G401.6 (cell line): ENCODE measurements around the gene HBB.
"Not testable (repeated sequence)": the region's sequence is repeated elsewhere in the genome, so short reads cannot be mapped to it uniquely, and the experiment has no call there.

Experiments used
- FAIRE-seq: peaks from 2 replicates; lab custom pipeline; 2012; peaks lifted over from hg19 to GRCh38; lab: Jason Lieb, UNC

HBB gene

GRCh38 chr11:5226732-5227310 lies at the start of gene HBB:
Gene HBB (minus strand): TSS chr11:5227071. CDS start chr11:5227021, 50 bp downstream.
- FAIRE-seq: no peak

- FAIRE-seq: no peak
These were observed 48.7 kb upstream of the HBB start for GRCh38 chr11:5275369-5276110.

- no peak for FAIRE-seq
These were observed 47.5 kb upstream of the HBB start for GRCh38 chr11:5274395-5274794.

- FAIRE-seq: no peak
These were observed 45.6 kb upstream of the HBB start for GRCh38 chr11:5272395-5273017.

GRCh38 chr11:5269715-5270147 lies 42.9 kb upstream of the HBB start, which contains the start of gene HBE1:
Gene HBE1 (minus strand): TSS chr11:5269945. CDS start chr11:5269890, 55 bp downstream.
- FAIRE-seq: no peak

- FAIRE-seq: no peak
These were observed 40.2 kb upstream of the HBB start for GRCh38 chr11:5267033-5267563.

GRCh38 chr11:5266609-5267008 lies 39.7 kb upstream of the HBB start:
- FAIRE-seq: no peak

GRCh38 chr11:5265832-5266231 lies 39.0 kb upstream of the HBB start:
- FAIRE-seq: no peak

GRCh38 chr11:5258543-5259262 lies 31.8 kb upstream of the HBB start:
- FAIRE-seq: no peak

GRCh38 chr11:5257296-5257695 lies 30.4 kb upstream of the HBB start:
- no peak for FAIRE-seq

- FAIRE-seq: not testable (repeated sequence)
These were observed 28.0 kb upstream of the HBB start, which contains the start of gene HBG2 for GRCh38 chr11:5254646-5255413. Gene HBG2 (minus strand): TSS chr11:5254781. CDS start chr11:5254728, 53 bp downstream.

GRCh38 chr11:5254023-5254422 lies 27.2 kb upstream of the HBB start:
- not testable (repeated sequence) for FAIRE-seq

GRCh38 chr11:5253440-5253839 lies 26.6 kb upstream of the HBB start:
- FAIRE-seq: not testable (repeated sequence)

GRCh38 chr11:5252919-5253265 lies 26.0 kb upstream of the HBB start:
- FAIRE-seq: no peak

- no peak for FAIRE-seq
These were observed 25.5 kb upstream of the HBB start for GRCh38 chr11:5252192-5252918.

GRCh38 chr11:5251746-5252145 lies 24.9 kb upstream of the HBB start:
- FAIRE-seq: no peak

- no peak for FAIRE-seq
These were observed 23.8 kb upstream of the HBB start for GRCh38 chr11:5250543-5251204.

GRCh38 chr11:5249807-5250396 lies 23.0 kb upstream of the HBB start, which contains the start of gene HBG1:
Gene HBG1 (minus strand): TSS chr11:5249857. CDS start chr11:5249804, 53 bp downstream.
- not testable (repeated sequence) for FAIRE-seq

- FAIRE-seq: not testable (repeated sequence)
These were observed 21.6 kb upstream of the HBB start for GRCh38 chr11:5248498-5248897.
